Measurements from ENCODE around the gene ZG16. TPM values are rescaled to one million over a fixed set of nuclear protein-coding genes. Genes with fewer than 3 reads are reported as not detected.
"Not testable (repeated sequence)": the region's sequence is repeated elsewhere in the genome, so short reads cannot be mapped to it uniquely, and the experiment has no call there.

ZG16 gene
- total and polyA plus RNA-seq, 2 of the 8 experiments (the other 6 are each of a cell fraction or from before 2014, with no cell fraction given) = not detected

DNA sequence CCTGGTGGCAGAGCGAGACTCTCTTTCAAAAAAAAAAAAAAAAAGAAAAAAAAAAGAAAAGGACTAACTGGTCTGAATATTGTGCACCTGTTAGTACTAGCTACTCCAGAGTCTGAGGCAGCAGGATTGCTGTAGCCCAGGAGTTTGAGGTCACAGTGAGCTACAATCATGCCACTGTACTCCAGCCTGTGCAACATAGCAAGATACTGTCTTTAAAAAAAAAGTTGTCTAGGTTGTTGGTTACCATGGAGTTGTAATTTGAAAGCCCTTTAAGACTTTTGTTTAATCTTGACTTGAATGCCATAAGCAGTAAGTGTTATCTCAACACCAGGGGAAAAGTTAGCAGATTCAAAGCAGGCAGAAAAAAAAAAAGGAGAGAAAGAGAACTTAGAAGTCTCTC is 21.4 kb upstream of the ZG16 start:
- H4K20me1 ChIP-seq (replicated peaks in 1 of 2; ENCODE audit: control insufficient read depth in 1 of 2, insufficient read depth in 2 of 2, low read length in 2 of 2) = no peaks in the 10 kb centered on the region
- H3K9me3 ChIP-seq (ENCODE audit: insufficient read depth in 2 of 2, low read depth in 1 of 2, low read length in 1 of 2) = no peaks in the 10 kb centered on the region
- no peak overlapping the region for H2BK5ac ChIP-seq (ENCODE audit: low read depth, low read length)
- H3K9ac ChIP-seq (replicated peaks in 1 of 4; ENCODE audit: extremely low read depth in 1 of 4, low read depth in 3 of 4, low read length in 3 of 4) = no peak overlapping the region
- no peak overlapping the region for H3K4ac ChIP-seq (replicated peaks; ENCODE audit: insufficient read length, low read depth, low read length)
- DNase-seq (ENCODE audit: low read depth in 1 of 2, low spot score in 2 of 2) (no peak), FAIRE-seq (no peak)
- H2BK120ac ChIP-seq (replicated peaks; ENCODE audit: low read depth, low read length) = no peak overlapping the region
- no peak overlapping the region for H2BK20ac ChIP-seq (ENCODE audit: low read length)
- no peaks in the 10 kb centered on the region for H3K27me3 ChIP-seq (replicated peaks in 1 of 4; ENCODE audit: control insufficient read depth in 3 of 4, extremely low read depth in 1 of 4, insufficient read depth in 3 of 4, low read length in 3 of 4)
- H3K27ac ChIP-seq (ENCODE audit: low read depth, low read length) = no peak overlapping the region
- no peak overlapping the region for H3K4me2 ChIP-seq (ENCODE audit: insufficient read depth in 1 of 2, low read depth in 2 of 2, low read length in 2 of 2)
- no peaks in the 10 kb centered on the region for H3K79me1 ChIP-seq (ENCODE audit: low read depth, low read length)
- no peaks in the 10 kb centered on the region for H3K79me2 ChIP-seq (ENCODE audit: control insufficient read depth in 1 of 2, insufficient read depth in 2 of 2, low read length in 2 of 2)
- no peaks in the 10 kb centered on the region for H3K4me1 ChIP-seq (replicated peaks in 1 of 4; ENCODE audit: control insufficient read depth in 3 of 4, insufficient read depth in 4 of 4, low read length in 3 of 4)
- H4K91ac ChIP-seq (replicated peaks; ENCODE audit: insufficient read length, low read length) = no peak overlapping the region
- H2AK5ac ChIP-seq (ENCODE audit: low read depth, low read length) = no peak overlapping the region
- no peak overlapping the region for H2AFZ ChIP-seq (ENCODE audit: low read length)
- no peak overlapping the region for H3K56ac ChIP-seq (replicated peaks; ENCODE audit: insufficient read length, low read depth, low read length)
- H3K36me3 ChIP-seq (ENCODE audit: control insufficient read depth in 2 of 4, insufficient read depth in 4 of 4, low read length in 3 of 4) = no peaks in the 10 kb centered on the region
- no peak overlapping the region for H3K23ac ChIP-seq (ENCODE audit: insufficient read length)
- H3K4me3 ChIP-seq (ENCODE audit: extremely low read depth in 1 of 4, insufficient read depth in 2 of 4, low read depth in 3 of 4, low read length in 4 of 4) = no peak overlapping the region
- no peak overlapping the region for H2BK15ac ChIP-seq (ENCODE audit: low read length)
- no peak overlapping the region for H3K18ac ChIP-seq (ENCODE audit: extremely low read depth, low read length)
- WGBS, 2 experiments (ENCODE audit: extremely low coverage in 1 of 2, insufficient coverage in 1 of 2, insufficient read length in 1 of 2, insufficient replicate concordance in 2 of 2, low coverage in 1 of 2, low lambda C conversion rate in 2 of 2, missing lambda C conversion rate in 1 of 2) = 90% methylated on average over 1 of the region's 1 CpG; no CpG with 5 or more reads in 1 of the 2 experiments
- no peaks in the 10 kb centered on the region for H3K23me2 ChIP-seq (ENCODE audit: low read depth, low read length)
- ChIA-PET POLR2A (ENCODE audit: partially characterized antibody) (interaction anchor here (0.6 to 3.6 kb wide), 7 partner anchors 10 to 45 kb away, joined by 3 to 17 read pairs (median 5); partner anchors contain the start of genes C16orf54 and KIF22), CTCF (ENCODE audit: partially characterized antibody) (interaction anchor here (0.6 to 7.0 kb wide), 9 partner anchors 9 to 98 kb away, joined by 3 to 29 read pairs (median 3); no protein-coding TSS in a partner anchor)
- no peak overlapping the region for H2BK12ac ChIP-seq (ENCODE audit: low read depth, low read length)
- TF ChIP-seq YY1 (IDR thresholded peaks at IDR 0.05; ENCODE audit: low read depth, low read length) = no peak
- H4K8ac ChIP-seq (ENCODE audit: extremely low read depth, insufficient read depth, low read length) = no peak overlapping the region
- H4K5ac ChIP-seq (ENCODE audit: insufficient read length, low read depth, low read length) = no peak overlapping the region
- H3K14ac ChIP-seq (ENCODE audit: insufficient read length) = no peak overlapping the region

DNA sequence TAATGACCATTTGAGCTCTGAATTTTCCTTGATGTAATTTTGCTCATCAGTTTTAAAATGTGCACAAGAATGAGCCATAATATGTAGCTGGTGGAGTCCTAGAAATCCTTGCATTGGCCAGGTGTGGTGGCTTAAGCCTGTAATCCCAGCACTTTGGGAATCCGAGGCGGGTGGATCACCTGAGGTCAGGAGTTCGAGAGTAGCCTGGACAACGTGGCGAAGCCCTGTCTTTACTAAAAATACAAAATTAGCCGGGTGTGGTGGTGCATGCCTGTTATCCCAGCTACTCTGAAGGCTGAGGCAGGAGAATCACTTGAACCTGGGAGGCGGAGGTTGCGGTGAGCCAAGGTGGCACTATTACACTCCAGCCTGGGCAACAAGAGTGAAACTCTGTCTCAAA is 21.0 kb upstream of the ZG16 start:
- H4K91ac ChIP-seq (replicated peaks; ENCODE audit: insufficient read length, low read length); H2AFZ ChIP-seq (ENCODE audit: low read length); H2BK5ac ChIP-seq (ENCODE audit: low read depth, low read length); H3K36me3 ChIP-seq (ENCODE audit: control insufficient read depth in 2 of 4, insufficient read depth in 4 of 4, low read length in 3 of 4); H4K20me1 ChIP-seq (replicated peaks in 1 of 2; ENCODE audit: control insufficient read depth in 1 of 2, insufficient read depth in 2 of 2, low read length in 2 of 2); H4K8ac ChIP-seq (ENCODE audit: extremely low read depth, insufficient read depth, low read length); H3K4me1 ChIP-seq (replicated peaks in 1 of 4; ENCODE audit: control insufficient read depth in 3 of 4, insufficient read depth in 4 of 4, low read length in 3 of 4); H3K27ac ChIP-seq (ENCODE audit: low read depth, low read length); H3K23ac ChIP-seq (ENCODE audit: insufficient read length); H3K79me2 ChIP-seq (ENCODE audit: control insufficient read depth in 1 of 2, insufficient read depth in 2 of 2, low read length in 2 of 2); H2BK20ac ChIP-seq (ENCODE audit: low read length); H3K4me2 ChIP-seq (ENCODE audit: insufficient read depth in 1 of 2, low read depth in 2 of 2, low read length in 2 of 2); H3K14ac ChIP-seq (ENCODE audit: insufficient read length); DNase-seq (ENCODE audit: low read depth in 1 of 2, low spot score in 2 of 2); H3K9me3 ChIP-seq (ENCODE audit: insufficient read depth in 2 of 2, low read depth in 1 of 2, low read length in 1 of 2); H3K56ac ChIP-seq (replicated peaks; ENCODE audit: insufficient read length, low read depth, low read length); H3K27me3 ChIP-seq (replicated peaks in 1 of 4; ENCODE audit: control insufficient read depth in 3 of 4, extremely low read depth in 1 of 4, insufficient read depth in 3 of 4, low read length in 3 of 4); H2BK120ac ChIP-seq (replicated peaks; ENCODE audit: low read depth, low read length); H3K18ac ChIP-seq (ENCODE audit: extremely low read depth, low read length); H2BK15ac ChIP-seq (ENCODE audit: low read length); FAIRE-seq; H3K23me2 ChIP-seq (ENCODE audit: low read depth, low read length); H3K79me1 ChIP-seq (ENCODE audit: low read depth, low read length); H3K4me3 ChIP-seq (ENCODE audit: extremely low read depth in 1 of 4, insufficient read depth in 2 of 4, low read depth in 3 of 4, low read length in 4 of 4); H2AK5ac ChIP-seq (ENCODE audit: low read depth, low read length); H3K4ac ChIP-seq (replicated peaks; ENCODE audit: insufficient read length, low read depth, low read length); H3K9ac ChIP-seq (replicated peaks in 1 of 4; ENCODE audit: extremely low read depth in 1 of 4, low read depth in 3 of 4, low read length in 3 of 4); H2BK12ac ChIP-seq (ENCODE audit: low read depth, low read length); H4K5ac ChIP-seq (ENCODE audit: insufficient read length, low read depth, low read length): not testable (repeated sequence)
- WGBS, 2 experiments (ENCODE audit: extremely low coverage in 1 of 2, insufficient coverage in 1 of 2, insufficient read length in 1 of 2, insufficient replicate concordance in 2 of 2, low coverage in 1 of 2, low lambda C conversion rate in 2 of 2, missing lambda C conversion rate in 1 of 2) = 88% methylated on average over 8 of the region's 8 CpGs; no CpG with 5 or more reads in 1 of the 2 experiments
- POLR2A ChIA-PET (ENCODE audit: partially characterized antibody) = interaction anchor here (0.6 to 1.7 kb wide), 9 partner anchors 8 to 47 kb away, joined by 3 to 5 read pairs (median 4); partner anchors contain the start of genes C16orf54 and KIF22
- CTCF ChIA-PET (ENCODE audit: partially characterized antibody) = interaction anchor here (0.6 to 7.0 kb wide), 8 partner anchors 11 to 98 kb away, joined by 3 to 29 read pairs (median 4); no protein-coding TSS in a partner anchor
